Activated CD8-positive, alpha-beta memory T cell treated with anti-CD3 and anti-CD28 coated beads, Interleukin-2, amount 10 ng/mL, durations not matched to agents 7 days and 5 days (primary cell): ENCODE results near the gene WDFY2. TPM values are rescaled to one million over a fixed set of nuclear protein-coding genes. Genes with fewer than 3 reads are reported as not detected.
A peak's percentile ranks its signal among the peaks of the same experiment; 100 is the strongest.

Experiments
- ATAC-seq: fragments of 150-1000 bp; cut with Tn5 transposase; one replicate; pipeline ENCODE4 v1.10.0; 2021; ENCODE audit warnings: moderate library complexity
- CTCF ChIA-PET: fragments of 350-600 bp; sonication (Branson Sonifier 250); formaldehyde crosslinking; loops from one replicate; lab custom pipeline; 2021; ENCODE audit warnings: antibody characterized with exemption; lab: Charles Lee
- DNase-seq: peaks from one replicate; pipeline ENCODE4 v3.0.0-alpha.2; 2020
- H3K27ac Mint-ChIP-seq: one replicate; pipeline ENCODE4 v1.8.0; 2021; ENCODE audit warnings: mild to moderate bottlenecking, mixed read lengths
- H3K27me3 Mint-ChIP-seq: one replicate; pipeline ENCODE4 v1.8.0; 2021; ENCODE audit warnings: mixed read lengths
- H3K36me3 Mint-ChIP-seq: one replicate; pipeline ENCODE4 v1.8.0; 2021; ENCODE audit warnings: mild to moderate bottlenecking, mixed read lengths
- H3K4me1 Mint-ChIP-seq: one replicate; pipeline ENCODE4 v1.8.0; 2021; ENCODE audit warnings: mixed read lengths
- H3K4me3 Mint-ChIP-seq: one replicate; pipeline ENCODE4 v1.8.0; 2021; ENCODE audit warnings: mild to moderate bottlenecking, moderate library complexity, mixed read lengths
- H3K9me3 Mint-ChIP-seq: one replicate; pipeline ENCODE4 v1.8.0; 2022; ENCODE audit warnings: low read depth, mixed read lengths
- total RNA-seq, 2 experiments: library from RNA; stranded (reverse); gene quantifications; one replicate each; pipeline ENCODE4 v1.2.3, GENCODE V29; 2021

The WDFY2 gene
- total RNA-seq, 2 experiments from 2014 or later, result 9.1 to 11.9 TPM

DNA sequence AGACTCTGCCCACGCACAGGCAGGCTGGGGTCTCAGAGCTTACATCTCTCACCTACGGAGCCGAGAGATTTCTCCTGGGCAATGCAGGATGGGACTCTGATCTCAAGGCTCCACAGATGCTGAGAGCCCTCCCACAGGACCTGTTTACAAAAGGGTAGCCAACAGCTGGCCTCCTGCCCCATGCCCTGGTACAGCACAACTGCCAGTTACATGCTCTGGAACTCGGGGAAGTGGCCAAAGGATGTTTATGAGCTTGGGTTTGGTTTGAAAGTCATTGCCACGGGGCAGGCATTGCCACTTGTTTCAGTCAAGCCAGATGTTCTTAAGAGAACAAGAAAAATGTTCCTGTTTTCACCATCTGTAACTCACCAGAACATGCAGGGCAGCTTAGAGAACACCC is 216.2 kb downstream of the WDFY2 start:
- H3K4me3 Mint-ChIP-seq, result no peak overlapping the region
- CTCF ChIA-PET, result interaction anchor here (1.0 to 6.8 kb wide), 5 partner anchors 10 to 514 kb away, joined by 3 to 58 read pairs (median 3); no protein-coding TSS in a partner anchor
- no peaks in the 10 kb centered on the region for H3K27me3 Mint-ChIP-seq
- no peaks in the 10 kb centered on the region for H3K36me3 Mint-ChIP-seq
- H3K9me3 Mint-ChIP-seq, result no peaks in the 10 kb centered on the region
- H3K27ac Mint-ChIP-seq, result no peak overlapping the region
- ATAC-seq, result no peak
- no peak for DNase-seq
- H3K4me1 Mint-ChIP-seq, result peaks cover 37% of the 10 kb centered on the region

DNA sequence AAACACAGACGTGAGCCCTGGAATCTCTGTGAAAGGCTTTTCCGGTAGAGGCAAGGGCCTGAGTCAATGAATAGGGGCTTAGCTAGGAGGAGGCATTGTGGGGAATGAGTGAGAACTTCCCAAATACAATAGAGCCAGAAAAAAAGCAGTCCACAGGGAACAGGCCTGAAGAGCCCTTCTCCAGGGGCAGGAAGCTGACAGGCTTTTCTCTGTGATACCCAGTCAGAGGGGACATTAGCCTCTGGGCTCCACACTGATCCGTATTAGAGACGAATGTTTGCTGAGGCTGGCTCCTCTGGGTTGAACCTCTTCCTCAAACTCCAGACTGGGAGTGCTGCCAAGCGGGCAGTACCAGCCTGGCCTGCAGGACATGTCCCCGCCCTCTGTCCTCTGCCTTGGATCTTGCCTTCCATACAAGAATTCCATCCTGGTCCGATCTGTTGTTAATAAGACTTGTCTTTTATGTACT is 217.4 kb downstream of the WDFY2 start:
- H3K4me3 Mint-ChIP-seq, result no peak overlapping the region
- H3K27ac Mint-ChIP-seq, result peak overlapping the region; percentile 100
- ATAC-seq (no peak), DNase-seq (no peak)
- H3K9me3 Mint-ChIP-seq, result no peaks in the 10 kb centered on the region
- peaks cover 3% of the 10 kb centered on the region for H3K36me3 Mint-ChIP-seq
- CTCF ChIA-PET, result interaction anchor here (0.8 to 6.8 kb wide), 5 partner anchors 11 to 515 kb away, joined by 3 to 58 read pairs (median 3); no protein-coding TSS in a partner anchor
- no peaks in the 10 kb centered on the region for H3K27me3 Mint-ChIP-seq
- H3K4me1 Mint-ChIP-seq, result peaks cover 40% of the 10 kb centered on the region

DNA sequence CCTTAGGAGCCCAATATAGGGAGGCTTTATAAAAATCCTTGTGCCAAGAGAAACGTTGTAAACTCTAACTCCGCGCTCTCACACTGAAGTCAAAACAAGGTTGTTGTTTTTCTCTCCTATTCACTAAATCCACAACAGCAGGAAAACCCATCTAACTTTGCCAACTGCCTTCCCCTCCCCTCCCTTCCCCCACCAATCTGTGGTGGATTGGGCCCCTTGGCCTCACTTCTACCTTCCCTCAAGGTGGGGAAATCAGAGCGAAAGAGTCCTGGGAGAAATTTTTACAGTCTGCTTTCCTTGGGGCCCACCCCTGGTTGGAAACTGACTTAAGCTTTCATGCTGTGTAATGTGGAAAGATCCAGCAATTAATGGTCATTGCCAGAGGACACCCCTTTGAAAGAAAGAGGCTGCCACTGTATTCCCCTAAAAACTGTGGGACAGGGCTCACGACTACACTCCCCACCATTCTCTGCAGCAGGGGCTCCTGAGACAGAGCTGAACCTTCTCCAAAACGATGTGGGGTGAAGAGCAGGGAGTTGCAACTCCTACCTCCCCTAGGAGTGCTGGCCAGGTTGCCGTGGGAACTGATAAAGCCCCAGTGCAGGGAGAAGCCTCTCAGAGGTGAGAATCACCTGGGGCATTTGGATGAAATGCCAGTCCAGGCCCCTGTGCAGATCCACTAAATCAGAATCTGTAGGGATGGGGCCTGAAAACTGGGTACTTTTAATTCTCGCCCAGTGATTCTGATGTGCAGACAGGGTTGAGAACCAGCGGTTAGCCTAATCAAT is 218.6 kb downstream of the WDFY2 start:
- no peak for ATAC-seq

DNA sequence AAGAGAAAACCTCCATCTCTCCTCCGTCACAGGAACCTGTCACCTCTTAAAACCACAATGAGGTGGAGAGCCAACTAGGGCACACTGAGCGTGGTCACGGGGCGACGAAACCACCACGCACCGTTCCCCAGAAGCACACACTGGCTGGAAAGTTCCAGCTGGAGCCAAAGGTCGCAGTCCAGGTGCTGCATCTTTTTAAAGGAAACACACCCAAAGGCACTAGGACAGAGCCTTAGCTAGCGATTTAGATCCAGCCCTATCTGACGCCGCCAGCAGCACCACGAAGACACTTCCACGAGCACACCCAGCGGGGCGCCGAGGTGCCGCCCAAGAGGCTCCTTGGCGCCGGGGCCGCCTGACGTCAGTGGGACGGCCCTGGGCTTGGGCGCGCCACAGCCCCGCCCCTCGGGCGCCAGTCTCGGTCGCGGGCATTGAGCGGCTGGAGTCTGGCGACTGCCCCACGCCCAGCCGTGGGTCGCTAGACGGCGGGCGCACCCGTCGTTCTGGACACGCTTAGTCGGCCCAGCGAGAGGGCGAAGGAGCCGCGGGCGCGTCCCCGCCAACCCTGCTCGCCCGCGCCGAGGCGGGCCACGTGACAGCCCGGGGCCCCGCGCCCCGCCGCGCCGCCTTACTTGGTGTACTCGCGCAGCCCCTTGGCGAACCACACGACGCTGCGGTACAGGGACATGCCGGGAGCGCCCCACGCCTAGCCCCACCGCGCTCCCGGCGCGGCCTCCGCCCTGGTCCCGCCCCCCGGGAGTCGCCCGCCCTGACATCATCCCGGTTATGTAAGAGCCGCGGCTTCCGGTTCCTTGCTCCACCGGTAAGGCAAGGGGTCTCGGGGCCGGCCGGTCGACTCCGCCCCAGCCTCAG is 219.4 kb downstream of the WDFY2 start, which contains the start of gene DHRS12:
Gene DHRS12 (minus strand): TSS at position 742 of the 873 bp plus-strand sequence. CDS start 4,504 bp downstream, outside the sequence.
- DNase-seq (peak; percentile 91), ATAC-seq (peak; percentile 87)
- Mint-ChIP-seq H3K4me3 (peak within 1 kb of the TSS; percentile 87), H3K4me1 (peaks cover 36% of the 10 kb centered on the region), H3K27ac (peak within 1 kb of the TSS; percentile 100), H3K9me3 (no peaks in the 10 kb centered on the region), H3K36me3 (peaks cover 3% of the 10 kb centered on the region), H3K27me3 (no peaks in the 10 kb centered on the region)
- CTCF ChIA-PET, result interaction anchor here (1.0 to 1.6 kb wide), 4 partner anchors 11 to 370 kb away, joined by 3 to 6 read pairs (median 4); no protein-coding TSS in a partner anchor

More for the DNA sequence above, 218.6 kb downstream of the WDFY2 start:
- CTCF ChIA-PET, result interaction anchor here (0.8 to 6.8 kb wide), 8 partner anchors 10 to 516 kb away, joined by 3 to 58 read pairs (median 4); no protein-coding TSS in a partner anchor
- Mint-ChIP-seq H3K36me3 (peaks cover 3% of the 10 kb centered on the region), H3K27me3 (no peaks in the 10 kb centered on the region), H3K27ac (peak overlapping the region; percentile 100), H3K9me3 (no peaks in the 10 kb centered on the region), H3K4me3 (peak overlapping the region; percentile 87), H3K4me1 (peaks cover 37% of the 10 kb centered on the region)
- DNase-seq, result no peak

DNA sequence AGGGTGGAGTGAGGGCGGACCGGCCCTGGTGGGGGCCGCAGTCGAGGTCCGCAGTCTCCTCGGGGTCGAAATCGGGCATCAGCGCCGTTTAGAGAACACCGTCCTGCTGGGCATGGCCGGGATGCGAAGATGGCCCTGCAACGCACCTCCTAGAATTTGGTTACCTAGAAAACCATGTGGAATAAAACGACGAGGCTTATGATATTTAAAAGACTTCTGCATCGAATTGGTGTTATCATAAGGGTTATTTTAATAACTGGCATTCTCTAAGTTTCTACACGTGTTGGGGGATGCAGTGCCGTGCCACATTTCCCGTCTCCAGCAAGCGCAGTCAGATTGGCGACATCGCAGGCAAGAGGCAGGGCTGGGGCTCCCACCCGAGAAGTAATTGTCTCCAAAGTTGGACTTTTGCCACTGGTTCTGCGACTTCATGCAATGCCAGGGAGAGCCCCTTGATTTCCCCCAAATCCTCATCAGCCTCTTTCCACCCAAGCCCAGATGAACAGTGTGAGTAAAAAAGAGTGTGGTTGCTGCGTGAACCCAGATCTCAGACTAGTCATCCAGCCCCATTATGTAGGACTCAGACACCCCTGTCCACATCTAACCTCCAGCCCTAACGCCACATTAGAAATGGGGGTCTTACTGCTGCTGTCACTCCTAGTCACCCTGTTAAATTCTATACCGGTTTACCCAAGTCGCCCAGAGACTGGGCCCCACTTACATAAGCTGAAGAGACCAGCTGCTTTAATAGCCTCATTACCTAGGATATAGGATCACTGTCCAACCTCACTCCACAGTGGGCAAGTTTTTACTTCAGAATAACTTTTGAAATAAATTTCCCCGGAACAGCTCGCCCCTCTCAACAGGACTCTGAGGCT is 220.3 kb downstream of the WDFY2 start:
- Mint-ChIP-seq H3K4me3 (peak overlapping the region; percentile 87), H3K4me1 (peaks cover 36% of the 10 kb centered on the region), H3K27ac (peak overlapping the region; percentile 80), H3K27me3 (no peaks in the 10 kb centered on the region), H3K9me3 (no peaks in the 10 kb centered on the region), H3K36me3 (peaks cover 3% of the 10 kb centered on the region)
- DNase-seq (peak; percentile 56), ATAC-seq (no peak)
- CTCF ChIA-PET, result interaction anchor here (1.2 to 3.4 kb wide), 3 partner anchors 11 to 323 kb away, joined by 3 to 25 read pairs (median 8); partner anchors contain the start of gene NEK5

DNA sequence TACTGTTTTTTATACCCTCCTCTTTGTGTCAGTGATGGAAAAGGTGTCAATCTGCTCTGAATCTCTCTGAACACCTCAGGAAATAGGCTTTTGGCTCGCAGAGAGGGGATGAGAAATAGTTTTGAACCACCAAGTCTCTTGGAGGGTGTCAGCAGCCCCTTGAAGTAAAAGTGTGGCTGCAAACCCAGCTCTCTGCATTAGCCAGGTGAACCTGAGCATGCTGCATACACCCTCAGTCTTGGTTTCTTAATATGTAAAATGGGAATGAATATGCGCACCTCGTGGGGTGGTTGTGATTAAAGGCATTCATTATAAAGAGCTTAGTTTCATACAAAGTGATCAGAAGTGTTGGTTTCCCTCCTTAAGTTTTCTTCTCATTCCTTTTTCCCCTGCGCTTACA is 221.1 kb downstream of the WDFY2 start:
- CTCF ChIA-PET, result interaction anchor here (1.2 to 3.4 kb wide), 3 partner anchors 10 to 323 kb away, joined by 3 to 25 read pairs (median 8); partner anchors contain the start of gene NEK5
- DNase-seq, result no peak
- Mint-ChIP-seq H3K36me3 (peaks cover 3% of the 10 kb centered on the region), H3K27me3 (no peaks in the 10 kb centered on the region), H3K27ac (no peak overlapping the region), H3K9me3 (no peaks in the 10 kb centered on the region), H3K4me1 (peaks cover 36% of the 10 kb centered on the region), H3K4me3 (peak overlapping the region; percentile 87)
- no peak for ATAC-seq

DNA sequence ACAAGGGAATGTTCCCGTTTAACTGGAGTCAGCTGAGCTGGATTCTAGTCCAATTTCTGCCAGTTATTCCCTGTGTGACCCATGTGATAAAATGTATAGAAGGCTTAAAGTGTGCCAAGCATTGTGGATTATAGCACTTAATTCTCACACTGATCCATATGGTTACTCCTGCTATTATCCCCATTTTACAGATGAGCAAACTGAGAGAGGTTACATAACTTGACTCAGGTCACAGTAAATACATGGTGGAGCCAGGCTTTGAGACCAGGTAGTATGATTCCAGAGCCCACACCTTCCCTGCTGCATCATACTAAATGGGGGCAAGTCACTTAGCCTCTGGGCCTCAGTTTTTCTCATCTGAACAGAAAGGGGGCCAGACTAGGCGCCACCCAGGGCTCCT is 221.7 kb downstream of the WDFY2 start:
- CTCF ChIA-PET, result interaction anchor here (1.2 to 3.4 kb wide), 3 partner anchors 9 to 322 kb away, joined by 3 to 25 read pairs (median 8); partner anchors contain the start of gene NEK5
- Mint-ChIP-seq H3K27ac (no peak overlapping the region), H3K36me3 (peaks cover 3% of the 10 kb centered on the region), H3K4me1 (peaks cover 36% of the 10 kb centered on the region), H3K4me3 (no peak overlapping the region), H3K9me3 (no peaks in the 10 kb centered on the region), H3K27me3 (no peaks in the 10 kb centered on the region)
- no peak for ATAC-seq
- DNase-seq, result no peak

DNA sequence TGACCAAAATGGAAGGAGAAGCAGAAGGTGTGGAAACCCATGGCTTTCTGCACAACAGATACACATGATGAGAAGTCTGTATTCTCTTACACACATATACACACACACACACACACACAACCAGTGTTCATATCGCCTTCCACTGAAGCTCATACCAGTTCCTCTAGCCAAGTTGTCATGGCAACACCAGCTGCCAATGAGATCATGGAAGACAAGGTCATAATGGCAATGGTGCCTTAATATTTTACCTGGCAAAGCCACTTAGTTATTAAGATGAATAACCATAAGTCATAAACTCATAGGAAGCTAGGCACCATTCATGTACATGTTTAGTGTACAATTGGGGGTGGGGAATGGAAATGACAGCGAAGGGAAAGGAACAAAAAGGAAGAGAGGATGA is 222.3 kb downstream of the WDFY2 start:
- ATAC-seq (no peak), DNase-seq (no peak)
- Mint-ChIP-seq H3K4me3 (no peak overlapping the region), H3K9me3 (no peaks in the 10 kb centered on the region), H3K4me1 (peaks cover 33% of the 10 kb centered on the region), H3K27me3 (no peaks in the 10 kb centered on the region), H3K36me3 (peaks cover 3% of the 10 kb centered on the region), H3K27ac (no peak overlapping the region)
- CTCF ChIA-PET, result interaction anchor here (1.2 to 3.4 kb wide), 4 partner anchors 9 to 321 kb away, joined by 4 to 25 read pairs (median 6); partner anchors contain the start of gene NEK5

DNA sequence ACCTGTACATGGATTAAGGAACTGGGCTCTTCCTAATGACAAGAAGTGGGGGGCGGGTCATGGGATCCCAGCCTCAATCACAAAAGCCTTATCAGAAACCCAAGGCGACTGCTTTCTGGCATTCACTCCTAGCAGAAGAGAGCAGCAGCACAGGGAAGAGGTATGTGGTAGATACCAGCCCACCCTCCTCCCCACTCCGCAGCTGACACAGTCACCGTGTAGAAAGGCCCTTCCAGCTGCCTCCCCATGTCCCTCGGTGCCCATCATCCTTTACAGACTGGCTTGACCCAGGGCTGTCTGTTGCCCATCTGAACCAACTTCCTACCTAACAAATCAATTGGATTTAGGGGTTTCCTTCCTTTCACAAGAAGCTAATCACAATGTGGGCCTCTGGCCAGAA is 222.8 kb downstream of the WDFY2 start:
- CTCF ChIA-PET, result interaction anchor here (1.2 to 3.4 kb wide), 3 partner anchors 8 to 18 kb away, joined by 4 to 25 read pairs (median 4); no protein-coding TSS in a partner anchor
- H3K9me3 Mint-ChIP-seq, result no peaks in the 10 kb centered on the region
- H3K4me1 Mint-ChIP-seq, result peaks cover 30% of the 10 kb centered on the region
- H3K27me3 Mint-ChIP-seq, result no peaks in the 10 kb centered on the region
- H3K27ac Mint-ChIP-seq, result no peak overlapping the region
- DNase-seq (no peak), ATAC-seq (no peak)
- H3K4me3 Mint-ChIP-seq, result no peak overlapping the region
- H3K36me3 Mint-ChIP-seq, result peaks cover 3% of the 10 kb centered on the region

DNA sequence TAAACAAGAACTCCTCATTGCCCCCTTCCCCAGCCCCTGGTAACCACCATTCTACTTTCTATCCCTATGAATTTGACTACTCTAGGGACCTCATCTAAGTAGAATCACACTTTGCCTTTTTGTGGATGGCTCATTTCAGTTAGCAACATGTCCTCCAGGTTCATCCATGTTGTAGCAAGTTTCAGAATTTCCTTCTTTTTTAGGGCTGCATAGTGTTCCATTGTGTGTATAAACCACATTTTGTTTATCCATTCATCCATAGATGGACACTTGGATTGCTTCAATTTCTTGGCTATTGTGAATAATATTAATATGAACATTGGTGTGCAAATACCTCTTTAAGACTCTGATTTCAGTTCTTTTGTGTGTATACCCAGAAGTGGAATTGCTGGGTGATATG is 224.5 kb downstream of the WDFY2 start:
- ATAC-seq (no peak), DNase-seq (no peak)
- Mint-ChIP-seq H3K9me3 (no peaks in the 10 kb centered on the region), H3K27ac (no peak overlapping the region), H3K4me1 (peaks cover 17% of the 10 kb centered on the region), H3K27me3 (no peaks in the 10 kb centered on the region), H3K36me3 (peaks cover 3% of the 10 kb centered on the region), H3K4me3 (no peak overlapping the region)
- CTCF ChIA-PET, result interaction anchor here (0.9 kb wide), 1 partner anchor 24 kb away, joined by 3 read pairs; no protein-coding TSS in a partner anchor

DNA sequence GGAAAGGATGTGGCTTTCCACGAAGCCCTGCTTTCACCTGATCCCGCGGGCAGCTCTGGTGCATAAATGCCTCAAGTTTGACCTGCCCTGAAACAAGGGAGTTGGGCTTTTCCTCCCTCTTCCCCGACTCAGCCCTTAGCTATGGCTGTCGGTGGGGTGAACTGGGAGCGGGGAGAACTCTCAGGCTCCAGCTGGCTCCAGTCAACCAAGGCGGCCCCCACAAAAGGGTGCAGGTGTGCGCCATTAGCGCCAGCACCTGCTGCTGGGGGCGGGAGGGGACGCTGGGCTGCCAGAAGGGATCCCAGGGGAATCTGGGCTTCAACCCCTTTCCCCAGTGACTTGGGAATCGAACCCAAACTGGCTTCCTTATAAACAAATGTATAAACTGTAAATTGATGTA is 226.8 kb downstream of the WDFY2 start:
- CTCF ChIA-PET, result interaction anchor here (0.9 to 7.0 kb wide), 3 partner anchors 12 to 525 kb away, joined by 3 to 58 read pairs (median 3); no protein-coding TSS in a partner anchor
- Mint-ChIP-seq H3K9me3 (no peaks in the 10 kb centered on the region), H3K27me3 (no peaks in the 10 kb centered on the region), H3K36me3 (peaks cover 2% of the 10 kb centered on the region), H3K4me3 (no peak overlapping the region), H3K4me1 (peaks cover 15% of the 10 kb centered on the region), H3K27ac (no peak overlapping the region)
- ATAC-seq (no peak), DNase-seq (no peak)
